Left colon (tissue), 2 donors: Measurements from ENCODE around the gene IL5RA. TPM values are rescaled to one million over a fixed set of nuclear protein-coding genes. Genes with fewer than 3 reads are reported as not detected.

Experiments
- total RNA-seq, 2 donors: library from RNA; stranded (reverse); fragmentation: NEBNext Ultra II Directional; extraction: Animal tissue kit (Norgen Biotek cat#: 25700); gene quantifications; one replicate each; pipeline ENCODE4 v1.2.1, GENCODE V29; 2021
- donor health status: DM: no; HTN: no; CAD: no.
- donor health status: DM: yes; HTN: yes; CAD: no.

The IL5RA gene
- total RNA-seq, 2 donors from 2014 or later = 0.15 to 1.1 TPM

Other genes with a start within 250 kb of the IL5RA start
- gene TRNT1, start 16.6 kb upstream of the IL5RA start, total RNA-seq = 10 to 100 TPM; 17.2 to 22.0 TPM
- gene CRBN, start 69.3 kb upstream of the IL5RA start, total RNA-seq = 10 to 100 TPM; 36.4 to 50.7 TPM